Lower leg skin (tissue), 4 donors: ENCODE results near the gene PDE8A. TPM values are rescaled to one million over a fixed set of nuclear protein-coding genes. Genes with fewer than 3 reads are reported as not detected.

Source experiments
- DNase-seq, 2 donors: peaks; one replicate each; pipeline ENCODE4 v3.0.0-alpha.2; 2019; ENCODE audit warnings: low spot score in 2 of 2
- H3K4me3 ChIP-seq: fragments of 200-600 bp; sonication (generic); 2 replicates; pipeline ENCODE4 v1.5.1; 2017; ENCODE audit warnings: mild to moderate bottlenecking, low read depth; ENCODE audit not compliant: poor library complexity, severe bottlenecking
- CTCF ChIP-seq, 3 donors: fragments of 450-650 bp; IDR thresholded peaks; one replicate each; pipeline ENCODE4 v1.5.1; 2016; ENCODE audit warnings: antibody characterized with exemption in 3 of 3, mild to moderate bottlenecking in 3 of 3, moderate library complexity in 2 of 3
- POLR2A ChIP-seq, 2 donors: fragments of 450-650 bp; IDR thresholded peaks; one replicate each; pipeline ENCODE4 v1.6.1; 2016 to 2017; ENCODE audit warnings: antibody characterized with exemption in 2 of 2, mild to moderate bottlenecking in 1 of 2, moderate library complexity in 1 of 2
- WGBS, 2 donors: methylation state at CpG; one replicate each; pipeline ENCODE4 v1.1.5; 2018; 5-methylcytosine and 5-hydroxymethylcytosine counted together
- intact Hi-C: fragments of 100-400 bp; cut with DNase I; formaldehyde crosslinking; loops from one replicate; pipeline ENCODE4 v1.15.0; 2023; ENCODE audit warnings: low total_unique reads
- total RNA-seq, 4 donors: library from RNA; depleted of rRNA; stranded (reverse); fragments of >200 nt; gene quantifications; one replicate each; pipeline ENCODE4 v1.1.0, GENCODE V29; 2016

Gene PDE8A
- total RNA-seq, 4 donors from 2014 or later: 14.7 to 23.1 (median 19.4) TPM

- 98% methylated on average over 3 of the region's 3 CpGs for WGBS, 2 donors
- intact Hi-C loops: no loop called here
- no peak for DNase-seq
- H3K4me3 ChIP-seq: no peak overlapping the region
- TF ChIP-seq POLR2A (IDR thresholded peaks at IDR 0.05): no peak
- no peak for TF ChIP-seq CTCF (IDR thresholded peaks at IDR 0.05)
Observed at GRCh38 chr15:85094685-85095084, 113.0 kb downstream of the PDE8A start.

- no peak for DNase-seq
- intact Hi-C loops: no loop called here
- H3K4me3 ChIP-seq: no peak overlapping the region
- TF ChIP-seq CTCF (IDR thresholded peaks at IDR 0.05) (no peak), POLR2A (IDR thresholded peaks at IDR 0.05) (no peak)
- WGBS, 2 donors: 98% methylated on average over 6 of the region's 6 CpGs
Observed at GRCh38 chr15:85095566-85095965, 113.9 kb downstream of the PDE8A start.

DNA sequence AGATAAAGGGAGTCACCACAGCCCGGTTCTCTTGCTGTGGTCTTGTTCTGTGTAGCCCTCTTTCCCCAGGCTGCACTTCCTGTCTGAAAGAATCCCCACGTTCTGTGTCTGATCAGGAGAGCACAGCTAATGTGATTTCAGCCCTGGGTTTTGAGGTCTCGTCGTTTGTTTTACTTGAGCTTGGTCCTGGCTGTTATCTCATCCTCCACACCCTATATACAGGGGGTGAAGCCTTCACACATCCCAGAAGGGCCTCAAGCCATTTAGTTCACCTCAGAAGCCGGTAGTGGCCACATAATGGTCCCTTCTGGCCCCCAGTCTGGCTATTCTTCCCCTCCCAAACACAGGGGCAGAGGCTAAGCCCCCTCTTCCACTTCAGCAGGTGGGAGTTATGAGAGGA lies 115.6 kb downstream of the PDE8A start:
- 82 to 83% methylated on average over 5 of the region's 5 CpGs for WGBS, 2 donors
- no peak for TF ChIP-seq POLR2A (IDR thresholded peaks at IDR 0.05)
- no peak for TF ChIP-seq CTCF (IDR thresholded peaks at IDR 0.05)
- DNase-seq: no peak
- no peak overlapping the region for H3K4me3 ChIP-seq
- intact Hi-C loops: no loop called here

DNA sequence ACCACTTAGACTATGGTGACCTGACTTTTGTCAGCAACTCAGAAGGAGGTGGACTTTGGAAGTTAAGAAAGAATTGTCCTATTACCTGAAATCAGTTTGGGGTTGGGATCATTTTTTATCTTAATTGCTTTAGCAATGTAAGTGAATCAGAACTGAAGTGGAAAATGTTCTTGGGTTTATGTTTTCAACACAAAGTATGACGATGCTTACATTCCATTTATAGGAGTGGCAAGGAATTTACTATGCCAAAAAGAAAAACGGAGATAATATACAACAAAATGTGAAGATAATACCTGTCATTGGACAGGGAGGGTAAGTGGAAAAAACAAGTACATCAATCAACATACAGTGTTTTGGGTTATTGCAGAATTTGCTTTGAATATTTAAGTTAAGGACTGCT lies 116.1 kb downstream of the PDE8A start:
- 48 to 58% methylated on average over 2 of the region's 2 CpGs for WGBS, 2 donors
- TF ChIP-seq POLR2A (IDR thresholded peaks at IDR 0.05): no peak
- TF ChIP-seq CTCF (IDR thresholded peaks at IDR 0.05): no peak
- no peak for DNase-seq
- no peak overlapping the region for H3K4me3 ChIP-seq
- intact Hi-C loops: no loop called here

DNA sequence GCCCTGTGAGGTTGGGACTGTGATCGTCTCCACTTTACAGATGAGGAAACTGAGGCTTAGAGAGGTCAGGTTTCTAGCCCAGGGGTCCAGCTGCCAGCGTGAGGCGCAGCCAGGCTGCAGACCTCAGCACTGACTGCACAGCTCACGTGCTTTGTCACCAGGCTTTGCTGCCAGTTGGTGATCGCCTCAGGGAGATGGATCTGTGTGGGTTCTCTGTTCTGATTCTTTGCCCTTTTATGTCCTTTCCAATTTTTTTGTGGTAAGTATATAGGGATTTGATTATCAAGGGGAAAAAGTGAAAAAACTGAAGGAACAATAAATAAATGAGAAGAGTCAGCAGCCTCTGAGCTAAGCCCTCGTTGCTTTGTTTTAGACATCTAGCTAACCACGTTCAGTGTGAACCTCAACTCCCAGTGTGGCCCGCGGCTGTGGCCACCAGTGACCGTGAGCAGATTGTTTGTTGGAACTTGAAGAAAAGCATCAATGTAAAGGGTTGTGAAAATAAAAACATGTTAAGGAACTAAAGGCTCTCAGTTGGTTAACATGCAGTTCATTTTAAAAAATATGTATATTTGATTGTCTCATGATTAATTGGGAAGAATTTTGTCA lies 117.6 kb downstream of the PDE8A start:
- H3K4me3 ChIP-seq: no peak overlapping the region
- TF ChIP-seq CTCF (IDR thresholded peaks at IDR 0.05) (no peak), POLR2A (IDR thresholded peaks at IDR 0.05) (no peak)
- WGBS, 2 donors: 81 to 87% methylated on average over 10 of the region's 10 CpGs
- DNase-seq: no peak
- intact Hi-C loops: no loop called here
